Glutamatergic neuron (in vitro differentiated cells): Measurements from ENCODE around the gene FRS3. TPM values are rescaled to one million over a fixed set of nuclear protein-coding genes. Genes with fewer than 3 reads are reported as not detected.

Experiments
- DNase-seq: peaks from one replicate; pipeline ENCODE4 v3.0.0; 2022
- H3K27ac Mint-ChIP-seq: one replicate; pipeline ENCODE4 v1.8.0; 2020; ENCODE audit warnings: mild to moderate bottlenecking, mixed read lengths, inconsistent platforms; ENCODE audit not compliant: unreplicated experiment
- H3K27me3 Mint-ChIP-seq: one replicate; pipeline ENCODE4 v1.8.0; 2020; ENCODE audit warnings: mild to moderate bottlenecking, moderate library complexity, mixed read lengths, inconsistent platforms; ENCODE audit not compliant: unreplicated experiment
- H3K36me3 Mint-ChIP-seq: one replicate; pipeline ENCODE4 v1.8.0; 2020; ENCODE audit warnings: mild to moderate bottlenecking, mixed read lengths, inconsistent platforms; ENCODE audit not compliant: unreplicated experiment
- H3K4me1 Mint-ChIP-seq: one replicate; pipeline ENCODE4 v1.8.0; 2020; ENCODE audit warnings: mild to moderate bottlenecking, low read depth, mixed read lengths, inconsistent platforms; ENCODE audit not compliant: unreplicated experiment
- H3K4me3 Mint-ChIP-seq: one replicate; pipeline ENCODE4 v1.8.0; 2020; ENCODE audit warnings: mild to moderate bottlenecking, mixed read lengths, inconsistent platforms; ENCODE audit not compliant: unreplicated experiment
- H3K9me3 Mint-ChIP-seq: one replicate; pipeline ENCODE4 v1.8.0; 2020; ENCODE audit warnings: mild to moderate bottlenecking, moderate library complexity, mixed read lengths, inconsistent platforms; ENCODE audit not compliant: unreplicated experiment
- CTCF ChIP-seq: fragments of 200-600 bp; sonication (generic); IDR thresholded peaks from one replicate; pipeline ENCODE4 v1.5.0; 2021; ENCODE audit not compliant: partially characterized antibody, unreplicated experiment
- total RNA-seq: library from RNA; stranded (reverse); fragmentation: NEBNext Ultra II Directional; extraction: Animal tissue kit (Norgen Biotek cat#: 25700); gene quantifications from one replicate; pipeline ENCODE4 v1.2.1, GENCODE V29; 2021; ENCODE audit not compliant: unreplicated experiment

Gene FRS3
- total RNA-seq, 1 donor from 2014 or later: 17.8 TPM

- no peak overlapping the region for H3K4me3 Mint-ChIP-seq
- peaks cover 2% of the 10 kb centered on the region for H3K27me3 Mint-ChIP-seq
These were observed 11.6 kb upstream of the FRS3 start for GRCh38 chr6:41791305-41791704.

GRCh38 chr6:41790045-41790444 is 10.3 kb upstream of the FRS3 start:
- Mint-ChIP-seq H3K27me3 (peaks cover 4% of the 10 kb centered on the region), H3K27ac (no peak overlapping the region), H3K4me3 (peak overlapping the region; percentile 16), H3K9me3 (peaks cover 5% of the 10 kb centered on the region), H3K4me1 (no peaks in the 10 kb centered on the region), H3K36me3 (no peaks in the 10 kb centered on the region)
- TF ChIP-seq CTCF: no peak
- no peak for DNase-seq

More at GRCh38 chr6:41791305-41791704, 11.6 kb upstream of the FRS3 start:
- Mint-ChIP-seq H3K36me3 (no peaks in the 10 kb centered on the region), H3K4me1 (no peaks in the 10 kb centered on the region), H3K27ac (no peak overlapping the region), H3K9me3 (peaks cover 5% of the 10 kb centered on the region)
- no peak for TF ChIP-seq CTCF
- DNase-seq: no peak

- Mint-ChIP-seq H3K9me3 (peaks cover 5% of the 10 kb centered on the region), H3K4me1 (no peaks in the 10 kb centered on the region), H3K4me3 (peak overlapping the region; percentile 75), H3K36me3 (no peaks in the 10 kb centered on the region), H3K27me3 (peaks cover 7% of the 10 kb centered on the region), H3K27ac (no peak overlapping the region)
- no peak for DNase-seq
- TF ChIP-seq CTCF: no peak
These were observed 9.7 kb upstream of the FRS3 start for GRCh38 chr6:41789390-41789724.

- TF ChIP-seq CTCF: peak; percentile 100
- H3K4me1 Mint-ChIP-seq: no peaks in the 10 kb centered on the region
- H3K9me3 Mint-ChIP-seq: peaks cover 5% of the 10 kb centered on the region
- peak within 1 kb of the TSS; percentile 86 for H3K27ac Mint-ChIP-seq
- peaks cover 9% of the 10 kb centered on the region for H3K27me3 Mint-ChIP-seq
- H3K36me3 Mint-ChIP-seq: no peaks in the 10 kb centered on the region
- H3K4me3 Mint-ChIP-seq: peak within 1 kb of the TSS; percentile 91
- peak; percentile 95 for DNase-seq
These were observed 7.7 kb upstream of the FRS3 start, which contains the start of gene TOMM6 for GRCh38 chr6:41787219-41787917. TOMM6 (plus strand) TSS chr6:41787694; CDS start chr6:41787698, 4 bp downstream.

GRCh38 chr6:41786451-41787218 is 6.9 kb upstream of the FRS3 start:
- TF ChIP-seq CTCF: peak; percentile 74
- DNase-seq: peak; percentile 95
- Mint-ChIP-seq H3K27me3 (peaks cover 9% of the 10 kb centered on the region), H3K27ac (peak overlapping the region; percentile 86), H3K36me3 (no peaks in the 10 kb centered on the region), H3K4me1 (no peaks in the 10 kb centered on the region), H3K4me3 (peak overlapping the region; percentile 91), H3K9me3 (peaks cover 5% of the 10 kb centered on the region)
